Neural cell (in vitro differentiated cells): ENCODE results near the gene CPNE5. TPM values are rescaled to one million over a fixed set of nuclear protein-coding genes. Genes with fewer than 3 reads are reported as not detected.

Experiments
- H2AFZ ChIP-seq: fragments of 200-600, 300-800 bp; sonication (generic), shearing (Covaris generic); 2 replicates; pipeline ENCODE4 v1.6.0; 2014; ENCODE audit warnings: low read depth, mild to moderate bottlenecking, antibody characterized with exemption, low read length, moderate library complexity
- H3F3A ChIP-seq: fragments of 200-600 bp; shearing (Covaris generic); 2 replicates; pipeline ENCODE4 v1.6.1; 2016; ENCODE audit warnings: mild to moderate bottlenecking, moderate library complexity, mixed read lengths, antibody characterized with exemption, low read length; ENCODE audit not compliant: insufficient read depth, poor library complexity, severe bottlenecking
- H3K27ac ChIP-seq: fragments of 200-600, 300-800 bp; sonication (generic), shearing (Covaris generic); 2 replicates; pipeline ENCODE4 v1.5.1; 2014; ENCODE audit warnings: mild to moderate bottlenecking, low read length, moderate library complexity
- H3K27me3 ChIP-seq: fragments of 300-800, 200-600 bp; sonication (generic), shearing (Covaris generic); 2 replicates; pipeline ENCODE4 v1.6.0; 2014; ENCODE audit warnings: mild to moderate bottlenecking, low read depth, low read length, moderate library complexity; ENCODE audit not compliant: insufficient read depth
- H3K36me3 ChIP-seq: fragments of 300-800, 200-600 bp; sonication (generic), shearing (Covaris generic); 2 replicates; pipeline ENCODE4 v1.5.1; 2014; ENCODE audit warnings: mild to moderate bottlenecking, antibody characterized with exemption, low read length, moderate library complexity; ENCODE audit not compliant: insufficient read depth
- H3K4me2 ChIP-seq: fragments of 300-800, 200-600 bp; sonication (generic), shearing (Covaris generic); 2 replicates; pipeline ENCODE4 v1.6.0; 2014; ENCODE audit warnings: mild to moderate bottlenecking, low read length
- H3K4me3 ChIP-seq: fragments of 300-800, 200-600 bp; sonication (generic), shearing (Covaris generic); 2 replicates; pipeline ENCODE4 v1.5.1; 2014; ENCODE audit warnings: mild to moderate bottlenecking, low read length, moderate library complexity
- H3K79me2 ChIP-seq: fragments of 200-600 bp; shearing (Covaris generic); replicated peaks from 2 replicates; pipeline ENCODE4 v1.6.0; 2014; ENCODE audit warnings: mild to moderate bottlenecking, low read length, moderate library complexity; ENCODE audit not compliant: insufficient read depth
- H3K9ac ChIP-seq: fragments of 300-800, 200-600 bp; sonication (generic), shearing (Covaris generic); 2 replicates; pipeline ENCODE4 v1.6.1; 2016; ENCODE audit warnings: mild to moderate bottlenecking, low read length, mixed read lengths
- H3K9me2 ChIP-seq: fragments of 200-600 bp; shearing (Covaris generic); 2 replicates; pipeline ENCODE4 v1.6.1; 2016; ENCODE audit warnings: mild to moderate bottlenecking, low read length, mixed read lengths; ENCODE audit not compliant: insufficient read depth
- H3K9me3 ChIP-seq: fragments of 200-600, 300-800 bp; sonication (generic), shearing (Covaris generic); 2 replicates; pipeline ENCODE4 v1.6.1; 2016; ENCODE audit warnings: mild to moderate bottlenecking, mixed run types, low read length, moderate library complexity, mixed read lengths
- H4K20me1 ChIP-seq: fragments of 200-600 bp; shearing (Covaris generic); 2 replicates; pipeline ENCODE4 v1.6.1; 2016; ENCODE audit warnings: mild to moderate bottlenecking, mixed run types; ENCODE audit not compliant: insufficient read depth
- EP300 ChIP-seq: fragments of 450-650 bp; conservative IDR thresholded peaks from 2 replicates; pipeline ENCODE4 v1.6.1; 2014; ENCODE audit warnings: antibody characterized with exemption, mild to moderate bottlenecking, moderate library complexity; ENCODE audit not compliant: poor library complexity, severe bottlenecking
- EZH2 ChIP-seq: fragments of 200-600, 300-800 bp; shearing (Covaris generic), sonication (generic); IDR thresholded peaks from 2 replicates; pipeline ENCODE4 v1.6.1; 2014; ENCODE audit warnings: antibody characterized with exemption, low read length, borderline replicate concordance, mild to moderate bottlenecking; ENCODE audit not compliant: insufficient read depth, poor library complexity, severe bottlenecking
- MXI1 ChIP-seq: fragments of 450-650 bp; conservative IDR thresholded peaks from 2 replicates; pipeline ENCODE4 v1.6.1; 2014; ENCODE audit warnings: antibody characterized with exemption, mild to moderate bottlenecking; ENCODE audit not compliant: poor library complexity, severe bottlenecking
- POLR2AphosphoS5 ChIP-seq: IDR thresholded peaks from 2 replicates; pipeline ENCODE4 v1.6.1; 2012
- RAD21 ChIP-seq: fragments of 450-650 bp; conservative IDR thresholded peaks from 2 replicates; pipeline ENCODE4 v1.6.1; 2014; ENCODE audit warnings: antibody characterized with exemption, mild to moderate bottlenecking, moderate library complexity
- REST ChIP-seq: IDR thresholded peaks from 2 replicates; pipeline ENCODE4 v1.6.1; 2012; ENCODE audit warnings: borderline replicate concordance
- SMC3 ChIP-seq: fragments of 450-650 bp; conservative IDR thresholded peaks from 2 replicates; pipeline ENCODE4 v1.6.1; 2014; ENCODE audit warnings: antibody characterized with exemption, mild to moderate bottlenecking, moderate library complexity; ENCODE audit not compliant: poor library complexity
- TAF1 ChIP-seq: IDR thresholded peaks from 2 replicates; pipeline ENCODE4 v1.6.1; 2012; ENCODE audit warnings: low read depth
- polyA plus RNA-seq: library from polyadenylated mRNA; depleted of rRNA; stranded (reverse); fragments of >200 nt; gene quantifications from 2 replicates; pipeline ENCODE4 v1.2.3, GENCODE V29; 2014
- TF ChIP-seq, protein P1 (sequence below): fragments of 450-650 bp; IDR thresholded peaks from 2 replicates; pipeline ENCODE4 v1.5.1; 2014; ENCODE audit warnings: antibody characterized with exemption, mild to moderate bottlenecking, moderate library complexity; ENCODE audit not compliant: poor library complexity, severe bottlenecking

Gene CPNE5
- polyA plus RNA-seq, 1 donor from 2014 or later, result 8.7 TPM

GRCh38 chr6:36817847-36818246 is 21.4 kb downstream of the CPNE5 start:
- TF ChIP-seq SMC3, result no peak
- Histone ChIP-seq H3K27me3 (no peaks in the 10 kb centered on the region), H3F3A (no peaks in the 10 kb centered on the region), H3K36me3 (no peaks in the 10 kb centered on the region), H3K4me3 (no peak overlapping the region), H3K27ac (no peak overlapping the region), H3K9me2 (no peaks in the 10 kb centered on the region), H3K9ac (no peak overlapping the region), H4K20me1 (no peaks in the 10 kb centered on the region), H2AFZ (no peak overlapping the region), H3K9me3 (no peaks in the 10 kb centered on the region), H3K79me2 (no peaks in the 10 kb centered on the region), H3K4me2 (no peak overlapping the region)

GRCh38 chr6:36817176-36817817 is 21.9 kb downstream of the CPNE5 start:
- Histone ChIP-seq H3K36me3 (no peaks in the 10 kb centered on the region), H3K9me2 (no peaks in the 10 kb centered on the region), H3K9ac (no peak overlapping the region), H3F3A (no peaks in the 10 kb centered on the region), H4K20me1 (no peaks in the 10 kb centered on the region), H3K27ac (no peak overlapping the region), H3K4me3 (no peak overlapping the region), H3K79me2 (no peaks in the 10 kb centered on the region), H3K27me3 (no peaks in the 10 kb centered on the region), H3K4me2 (no peak overlapping the region), H3K9me3 (no peaks in the 10 kb centered on the region), H2AFZ (no peak overlapping the region)
- TF ChIP-seq SMC3, result no peak
- TF ChIP-seq POLR2AphosphoS5, result no peak
- TF ChIP-seq, protein P1, sequence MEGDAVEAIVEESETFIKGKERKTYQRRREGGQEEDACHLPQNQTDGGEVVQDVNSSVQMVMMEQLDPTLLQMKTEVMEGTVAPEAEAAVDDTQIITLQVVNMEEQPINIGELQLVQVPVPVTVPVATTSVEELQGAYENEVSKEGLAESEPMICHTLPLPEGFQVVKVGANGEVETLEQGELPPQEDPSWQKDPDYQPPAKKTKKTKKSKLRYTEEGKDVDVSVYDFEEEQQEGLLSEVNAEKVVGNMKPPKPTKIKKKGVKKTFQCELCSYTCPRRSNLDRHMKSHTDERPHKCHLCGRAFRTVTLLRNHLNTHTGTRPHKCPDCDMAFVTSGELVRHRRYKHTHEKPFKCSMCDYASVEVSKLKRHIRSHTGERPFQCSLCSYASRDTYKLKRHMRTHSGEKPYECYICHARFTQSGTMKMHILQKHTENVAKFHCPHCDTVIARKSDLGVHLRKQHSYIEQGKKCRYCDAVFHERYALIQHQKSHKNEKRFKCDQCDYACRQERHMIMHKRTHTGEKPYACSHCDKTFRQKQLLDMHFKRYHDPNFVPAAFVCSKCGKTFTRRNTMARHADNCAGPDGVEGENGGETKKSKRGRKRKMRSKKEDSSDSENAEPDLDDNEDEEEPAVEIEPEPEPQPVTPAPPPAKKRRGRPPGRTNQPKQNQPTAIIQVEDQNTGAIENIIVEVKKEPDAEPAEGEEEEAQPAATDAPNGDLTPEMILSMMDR, result no peak
- TF ChIP-seq MXI1, result no peak
- no peak for TF ChIP-seq EZH2
- no peak for TF ChIP-seq RAD21
- no peak for TF ChIP-seq TAF1
- TF ChIP-seq EP300, result no peak
- TF ChIP-seq REST, result no peak
